ENCODE measurements around the gene KLHDC10. TPM values are rescaled to one million over a fixed set of nuclear protein-coding genes. Genes with fewer than 3 reads are reported as not detected.
A peak's percentile ranks its signal among the peaks of the same experiment; 100 is the strongest.
"Not testable (repeated sequence)": the region's sequence is repeated elsewhere in the genome, so short reads cannot be mapped to it uniquely, and the experiment has no call there.

Gene KLHDC10
- total RNA-seq, 1 donor from 2014 or later = 24.1 TPM

- DNase-seq = no peak
- intact Hi-C loops (cut with DNase I) = loop anchor here (5.0 to 10.0 kb wide), 2 partner anchors 684 to 761 kb away; no protein-coding TSS in a partner anchor
- peak; percentile 24 for ATAC-seq (ENCODE audit: poor library complexity)
Observed at GRCh38 chr7:130070861-130071622, 708 bp downstream of the KLHDC10 start.

- DNase-seq (no peak), ATAC-seq (ENCODE audit: poor library complexity) (peak; percentile 52)
- intact Hi-C loops (cut with DNase I) = loop anchor here (5.0 to 10.0 kb wide), 2 partner anchors 683 to 760 kb away; no protein-coding TSS in a partner anchor
Observed at GRCh38 chr7:130071701-130072622, 1.6 kb downstream of the KLHDC10 start.

- intact Hi-C loops (cut with DNase I) = loop anchor here (10.0 kb wide), 1 partner anchor 675 kb away; no protein-coding TSS in a partner anchor
- DNase-seq (no peak), ATAC-seq (ENCODE audit: poor library complexity) (no peak)
Observed at GRCh38 chr7:130079846-130080394, 9.6 kb downstream of the KLHDC10 start.

GRCh38 chr7:130083497-130083896 lies 13.2 kb downstream of the KLHDC10 start:
- ATAC-seq (ENCODE audit: poor library complexity); intact Hi-C loops (cut with DNase I); DNase-seq: not testable (repeated sequence)

- ATAC-seq (ENCODE audit: poor library complexity) (no peak), DNase-seq (no peak)
- intact Hi-C loops (cut with DNase I) = no loop called here
Observed at GRCh38 chr7:130084037-130084875, 13.9 kb downstream of the KLHDC10 start.

GRCh38 chr7:130085235-130085634 lies 14.9 kb downstream of the KLHDC10 start:
- ATAC-seq (ENCODE audit: poor library complexity); intact Hi-C loops (cut with DNase I); DNase-seq: not testable (repeated sequence)

GRCh38 chr7:130086938-130087337 lies 16.6 kb downstream of the KLHDC10 start:
- DNase-seq (no peak), ATAC-seq (ENCODE audit: poor library complexity) (no peak)
- intact Hi-C loops (cut with DNase I) = no loop called here

GRCh38 chr7:130087364-130087763 lies 17.0 kb downstream of the KLHDC10 start:
- DNase-seq (no peak), ATAC-seq (ENCODE audit: poor library complexity) (no peak)
- intact Hi-C loops (cut with DNase I) = no loop called here

- intact Hi-C loops (cut with DNase I) = no loop called here
- no peak for ATAC-seq (ENCODE audit: poor library complexity)
- no peak for DNase-seq
Observed at GRCh38 chr7:130090745-130091532, 20.6 kb downstream of the KLHDC10 start.

GRCh38 chr7:130091999-130092398 lies 21.7 kb downstream of the KLHDC10 start:
- ATAC-seq (ENCODE audit: poor library complexity) (no peak), DNase-seq (no peak)
- intact Hi-C loops (cut with DNase I) = no loop called here

- DNase-seq (no peak), ATAC-seq (ENCODE audit: poor library complexity) (no peak)
- intact Hi-C loops (cut with DNase I) = no loop called here
Observed at GRCh38 chr7:130092598-130092997, 22.3 kb downstream of the KLHDC10 start.

GRCh38 chr7:130095812-130096211 lies 25.5 kb downstream of the KLHDC10 start:
- DNase-seq (no peak), ATAC-seq (ENCODE audit: poor library complexity) (no peak)
- intact Hi-C loops (cut with DNase I) = no loop called here

- intact Hi-C loops (cut with DNase I) = no loop called here
- DNase-seq (no peak), ATAC-seq (ENCODE audit: poor library complexity) (no peak)
Observed at GRCh38 chr7:130096243-130096827, 26.0 kb downstream of the KLHDC10 start.

GRCh38 chr7:130099331-130099730 lies 29.0 kb downstream of the KLHDC10 start:
- DNase-seq = no peak
- intact Hi-C loops (cut with DNase I) = no loop called here
- ATAC-seq (ENCODE audit: poor library complexity) = no peak

- ATAC-seq (ENCODE audit: poor library complexity) (no peak), DNase-seq (no peak)
- intact Hi-C loops (cut with DNase I) = no loop called here
Observed at GRCh38 chr7:130102588-130102987, 32.3 kb downstream of the KLHDC10 start.

GRCh38 chr7:130107949-130108674 lies 37.8 kb downstream of the KLHDC10 start:
- ATAC-seq (ENCODE audit: poor library complexity) (no peak), DNase-seq (no peak)
- intact Hi-C loops (cut with DNase I) = no loop called here

- ATAC-seq (ENCODE audit: poor library complexity) (no peak), DNase-seq (no peak)
- intact Hi-C loops (cut with DNase I) = no loop called here
Observed at GRCh38 chr7:130108809-130109208, 38.5 kb downstream of the KLHDC10 start.

All from Right ventricle myocardium superior (tissue), 1 donor.